HEK293 (cell line): ENCODE measurements around the gene ZBTB4.

Experiments
- ZNF24 ChIP-seq: fragments of 450-650 bp; formaldehyde crosslinking; IDR thresholded peaks from 2 replicates; pipeline ENCODE4 v1.5.1; 2016; ENCODE audit warnings: missing biosample characterization, missing genetic modification characterization
- TF ChIP-seq, protein P1 (sequence below): fragments of 450-650 bp; formaldehyde crosslinking; IDR thresholded peaks from 2 replicates; pipeline ENCODE4 v1.5.1; 2016; ENCODE audit warnings: missing biosample characterization, missing genetic modification characterization

- TF ChIP-seq ZNF24 (tag by site-specific recombination): no peak
- TF ChIP-seq, protein P1, sequence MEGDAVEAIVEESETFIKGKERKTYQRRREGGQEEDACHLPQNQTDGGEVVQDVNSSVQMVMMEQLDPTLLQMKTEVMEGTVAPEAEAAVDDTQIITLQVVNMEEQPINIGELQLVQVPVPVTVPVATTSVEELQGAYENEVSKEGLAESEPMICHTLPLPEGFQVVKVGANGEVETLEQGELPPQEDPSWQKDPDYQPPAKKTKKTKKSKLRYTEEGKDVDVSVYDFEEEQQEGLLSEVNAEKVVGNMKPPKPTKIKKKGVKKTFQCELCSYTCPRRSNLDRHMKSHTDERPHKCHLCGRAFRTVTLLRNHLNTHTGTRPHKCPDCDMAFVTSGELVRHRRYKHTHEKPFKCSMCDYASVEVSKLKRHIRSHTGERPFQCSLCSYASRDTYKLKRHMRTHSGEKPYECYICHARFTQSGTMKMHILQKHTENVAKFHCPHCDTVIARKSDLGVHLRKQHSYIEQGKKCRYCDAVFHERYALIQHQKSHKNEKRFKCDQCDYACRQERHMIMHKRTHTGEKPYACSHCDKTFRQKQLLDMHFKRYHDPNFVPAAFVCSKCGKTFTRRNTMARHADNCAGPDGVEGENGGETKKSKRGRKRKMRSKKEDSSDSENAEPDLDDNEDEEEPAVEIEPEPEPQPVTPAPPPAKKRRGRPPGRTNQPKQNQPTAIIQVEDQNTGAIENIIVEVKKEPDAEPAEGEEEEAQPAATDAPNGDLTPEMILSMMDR (tag by site-specific recombination): no peak
Observed at GRCh38 chr17:7417056-7417655, 62.3 kb downstream of the ZBTB4 start.
